NCI-H2196 (cell line): ENCODE results near the gene MRPL40.
"Not testable (repeated sequence)": the region's sequence is repeated elsewhere in the genome, so short reads cannot be mapped to it uniquely, and the experiment has no call there.

ENCODE experiments used
- DNase-seq: peaks from one replicate; lab custom pipeline; 2025; ENCODE audit not compliant: unreplicated experiment; lab: John Stamatoyannopoulos, UW

MRPL40 gene

DNA sequence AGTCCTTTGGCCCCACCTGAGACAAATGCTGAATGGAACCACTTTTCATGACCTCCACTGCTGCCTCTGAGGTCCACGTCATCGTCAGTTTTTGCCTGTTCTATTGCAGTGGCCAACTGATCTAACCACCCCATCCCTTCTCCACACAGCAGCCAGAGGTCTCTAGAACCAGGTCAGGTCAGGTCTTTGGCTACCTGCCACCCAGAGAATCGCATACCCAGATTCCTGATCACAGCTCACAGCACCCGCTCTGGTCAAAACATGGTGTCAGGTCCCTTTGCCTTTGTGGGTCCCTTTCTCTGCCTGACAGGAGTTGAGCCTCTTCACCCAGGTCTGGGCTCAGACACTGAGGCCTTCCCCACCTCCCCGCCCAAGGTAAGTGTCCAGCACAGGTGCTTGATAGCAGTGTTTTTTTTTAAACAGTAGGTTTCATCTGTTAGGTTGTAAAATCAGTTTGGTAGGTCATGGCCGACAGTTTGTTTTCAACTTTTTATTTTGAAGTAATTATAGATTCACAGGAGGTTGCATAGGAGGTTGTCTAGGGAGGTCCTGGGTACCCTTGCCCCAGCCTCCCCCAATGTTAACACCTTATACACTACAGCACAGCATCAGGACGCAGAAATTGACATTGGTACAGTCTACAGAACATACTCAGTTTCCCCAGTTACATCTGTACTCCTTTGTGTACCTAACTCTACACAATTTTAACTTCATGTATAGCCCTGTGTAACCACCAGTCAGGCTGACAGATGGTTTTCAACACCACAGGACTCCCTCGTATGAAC, 8.3 kb downstream of the MRPL40 start:
- DNase-seq: no peak

DNA sequence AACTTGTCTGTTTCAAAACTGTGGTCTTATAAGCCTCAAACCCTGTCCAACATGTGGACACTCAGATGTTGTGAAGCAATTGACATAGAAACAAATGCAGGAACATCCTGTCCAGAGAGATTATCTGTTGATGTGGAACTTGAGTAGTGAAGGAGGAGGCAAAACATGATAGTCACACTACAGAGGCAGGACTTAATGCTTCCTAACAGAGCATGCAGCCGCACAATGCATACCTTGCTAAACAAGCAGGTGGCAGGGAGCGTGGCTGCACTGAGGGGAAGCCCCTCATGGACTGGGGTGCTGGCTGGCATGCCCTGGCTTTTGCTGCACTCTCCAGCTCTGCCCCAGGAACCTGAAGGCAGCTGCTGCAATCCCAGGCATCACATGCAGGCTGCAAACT, 9.8 kb downstream of the MRPL40 start:
- DNase-seq: no peak

DNA sequence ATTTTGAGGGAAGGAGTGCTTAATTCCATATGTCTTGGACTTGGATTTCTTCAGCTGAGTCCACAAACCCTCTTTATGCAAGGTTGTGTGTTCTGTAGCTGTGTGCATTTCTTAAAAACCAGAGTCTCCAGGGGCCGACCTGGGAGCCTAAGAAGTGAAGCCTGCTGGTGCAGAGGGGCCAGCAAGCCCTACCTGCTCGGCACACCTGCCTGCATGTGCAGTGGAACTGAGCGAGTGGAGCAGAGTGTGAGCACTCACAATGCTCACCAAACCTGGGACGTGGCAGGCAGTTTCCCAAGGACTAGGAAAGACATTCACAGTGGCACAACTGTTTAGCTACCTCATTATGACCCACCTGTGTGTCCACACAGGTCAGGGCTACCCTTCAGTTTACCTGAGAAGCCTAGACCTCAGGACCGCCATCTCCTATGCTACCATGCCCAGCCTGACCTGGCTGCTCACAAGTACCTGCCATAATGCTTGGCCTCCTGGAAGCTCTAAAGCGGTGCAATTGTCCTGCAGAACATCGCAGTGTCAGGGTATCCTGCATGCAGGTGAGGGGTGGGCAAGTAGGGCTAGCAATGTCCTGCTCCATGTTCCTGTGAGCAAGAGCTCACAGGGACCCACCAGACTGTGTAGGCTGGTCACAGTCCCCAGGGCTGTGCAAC, 11.3 kb downstream of the MRPL40 start:
- no peak for DNase-seq

DNA sequence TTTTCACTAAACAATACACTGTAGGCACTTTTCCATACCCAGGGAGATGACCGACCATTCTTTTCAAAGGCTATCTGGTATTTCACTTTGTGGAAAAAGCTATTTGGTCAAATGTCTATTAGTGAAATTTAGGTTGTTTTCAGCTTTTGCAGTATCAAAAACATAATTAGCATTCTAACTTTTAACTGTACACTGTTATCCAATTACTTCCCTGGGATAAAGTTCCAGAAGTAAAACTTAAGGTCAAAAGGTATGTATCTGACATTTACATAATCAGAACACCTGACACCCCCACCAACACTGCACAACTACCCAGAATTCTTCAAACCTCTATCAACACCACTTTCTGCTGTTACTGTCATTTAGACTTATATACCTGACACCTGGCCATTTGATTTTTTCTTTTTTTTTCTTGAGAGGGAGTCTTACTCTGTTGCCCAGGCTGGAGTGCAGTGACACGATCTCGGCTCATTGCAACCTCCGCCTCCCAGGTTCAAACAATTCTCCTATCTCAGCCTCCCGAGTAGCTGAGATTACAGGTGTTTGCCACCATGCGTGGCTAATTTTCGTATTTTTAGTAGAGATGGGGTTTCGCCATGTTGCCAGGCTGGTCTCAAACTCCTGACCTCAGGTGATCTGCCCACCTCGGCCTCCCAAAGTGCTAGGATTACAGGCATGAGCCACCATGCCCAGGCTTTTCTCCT, 13.1 kb downstream of the MRPL40 start:
- DNase-seq: not testable (repeated sequence)

DNA sequence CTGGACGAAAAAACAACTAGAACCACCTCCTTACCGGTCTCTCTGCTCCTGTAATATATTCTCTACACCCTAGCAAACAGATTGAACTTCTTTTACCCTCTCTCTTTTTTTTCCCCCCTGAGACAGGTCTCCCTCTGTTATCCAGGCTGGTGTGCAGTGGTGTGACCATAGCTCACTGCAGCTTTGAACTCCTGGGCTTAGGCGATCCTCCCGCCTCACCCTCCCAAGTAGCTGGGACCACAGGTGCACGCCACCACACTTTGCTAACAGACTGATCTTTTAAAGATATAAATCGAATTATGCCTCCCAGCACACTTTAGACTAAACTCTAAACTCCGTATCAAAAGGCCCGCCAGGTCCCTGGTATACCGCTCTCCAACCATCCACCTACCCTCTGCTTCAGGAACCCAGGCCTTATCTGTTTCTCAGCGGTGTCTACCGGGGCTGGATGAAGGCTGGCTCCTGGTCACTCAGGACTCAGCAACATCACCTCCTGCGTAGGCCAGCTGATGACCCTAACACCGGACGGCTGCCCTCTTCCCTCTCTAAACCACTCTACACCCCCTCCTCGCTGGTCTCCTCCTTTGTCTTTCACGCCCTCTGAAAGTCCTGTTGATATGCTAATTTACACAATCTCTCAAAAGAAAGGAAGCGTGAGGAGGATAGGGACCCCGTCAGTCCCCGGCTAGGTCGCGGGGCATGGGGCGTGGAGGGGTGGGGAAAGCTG, 14.4 kb downstream of the MRPL40 start:
- no peak for DNase-seq

DNA sequence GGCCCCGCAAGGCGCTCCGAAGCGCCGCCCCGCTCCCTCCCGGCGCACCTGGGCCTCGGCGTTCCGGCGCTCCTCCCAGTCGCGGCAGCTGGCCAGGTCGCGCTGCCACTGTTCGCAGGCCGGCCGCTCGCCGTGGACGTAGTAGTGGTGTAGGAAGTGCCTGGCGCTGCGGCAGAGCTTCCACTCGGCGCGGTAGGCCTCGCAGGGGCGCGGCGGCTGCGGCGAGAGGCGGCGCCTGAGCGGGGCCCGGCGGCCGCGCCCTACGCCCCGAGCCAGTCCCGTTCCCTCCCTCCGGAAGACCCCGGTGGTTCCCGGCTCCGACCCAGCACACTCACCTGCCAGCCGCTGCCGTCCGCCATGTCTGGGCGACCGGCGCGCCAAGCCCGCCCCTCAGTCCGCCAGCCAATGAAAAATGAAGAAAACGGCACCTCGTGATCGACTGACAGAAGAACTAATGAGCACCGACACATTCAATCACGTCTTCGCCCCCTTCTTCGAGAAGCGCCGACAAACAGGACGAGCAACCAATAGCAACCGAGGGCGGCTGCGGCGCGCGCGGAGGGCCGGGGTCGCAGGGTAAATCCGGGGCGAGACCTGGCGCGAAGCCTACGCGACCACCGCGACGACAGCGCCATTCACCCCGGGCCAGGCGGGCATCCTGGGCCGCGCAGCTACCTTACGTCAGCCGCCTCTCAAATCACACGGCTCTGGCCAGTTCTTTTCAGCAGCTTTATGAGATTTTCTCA, 15.2 kb downstream of the MRPL40 start, which contains the start of gene C22orf39:
C22orf39 (minus strand) TSS at position 382 of the 746 bp plus-strand sequence; CDS start at position 359, 23 bp downstream.
- peak; percentile 67 for DNase-seq

DNA sequence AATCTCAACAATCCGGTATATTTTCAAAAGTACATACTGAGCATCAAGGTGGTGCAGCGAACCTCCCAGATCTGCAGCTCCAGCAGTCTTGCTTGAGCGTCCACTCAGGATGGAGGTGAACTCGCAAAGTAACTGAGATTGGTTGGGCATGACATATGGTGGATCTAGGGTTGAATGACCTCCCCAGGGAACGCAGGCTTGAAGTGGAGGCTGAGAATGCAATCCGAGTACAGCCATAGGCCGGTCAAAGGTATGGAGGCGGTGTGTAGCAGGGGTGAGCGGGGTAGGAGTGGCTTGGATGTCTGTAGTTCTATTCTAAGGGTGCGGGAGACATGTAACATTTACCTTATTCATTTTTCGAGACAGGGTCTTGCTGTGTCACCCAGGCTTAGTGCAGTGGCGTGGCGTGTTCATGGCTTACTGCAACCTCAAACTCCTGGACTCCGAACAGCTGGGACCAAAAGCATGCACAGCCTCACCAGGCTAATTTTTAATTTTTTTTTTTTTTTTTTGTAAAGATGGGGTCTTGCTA, 15.8 kb downstream of the MRPL40 start:
- peak; percentile 59 for DNase-seq

DNA sequence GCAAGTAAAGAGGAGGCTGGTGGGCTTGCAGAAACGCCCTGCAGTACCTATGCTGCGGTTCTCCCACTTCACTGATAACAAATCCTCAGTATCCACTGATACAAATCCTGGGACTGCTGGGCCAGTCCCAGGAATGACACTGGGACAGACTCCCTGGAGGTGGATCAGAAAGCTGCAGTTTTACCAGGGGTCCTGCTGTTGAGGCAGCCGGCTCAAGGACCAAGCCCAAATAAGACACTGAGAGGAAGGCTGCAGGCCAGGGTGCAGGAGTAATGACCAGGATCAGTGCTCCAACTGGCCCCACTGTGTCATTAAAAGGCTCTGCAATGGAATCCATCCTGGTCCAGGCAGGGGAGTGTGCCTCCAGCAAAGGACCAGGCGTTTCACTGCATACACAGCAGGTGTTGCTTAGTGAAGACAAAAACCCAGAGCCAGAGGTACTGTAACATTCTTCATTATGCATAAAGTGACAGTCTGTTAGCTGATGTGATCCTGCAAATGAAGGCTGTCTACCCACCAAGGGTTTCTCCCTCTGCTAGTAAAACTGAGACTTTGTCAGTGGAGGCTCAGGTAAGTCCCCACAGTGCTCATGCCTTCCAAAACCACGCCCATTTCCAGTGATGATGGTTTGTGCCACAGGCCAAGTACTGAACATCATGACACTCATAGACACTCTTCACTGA, 16.5 kb downstream of the MRPL40 start:
- no peak for DNase-seq

DNA sequence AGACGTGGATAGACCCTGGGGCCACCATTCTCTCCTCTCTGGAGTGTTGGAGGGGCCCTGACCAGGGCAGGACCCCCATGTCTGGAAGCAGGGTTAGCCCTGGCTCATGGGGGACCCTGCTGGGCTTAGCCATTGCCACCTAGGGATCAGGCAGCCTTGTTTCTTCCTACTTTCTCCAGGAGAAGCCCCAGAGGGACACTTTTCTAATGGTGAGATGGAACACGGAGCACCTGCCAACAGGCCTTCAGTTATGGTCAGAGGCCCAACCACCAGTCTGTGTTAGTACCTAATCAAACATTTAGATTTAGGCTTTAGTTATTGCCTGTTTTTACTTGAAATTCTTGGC, 17.1 kb downstream of the MRPL40 start:
- DNase-seq: no peak

DNA sequence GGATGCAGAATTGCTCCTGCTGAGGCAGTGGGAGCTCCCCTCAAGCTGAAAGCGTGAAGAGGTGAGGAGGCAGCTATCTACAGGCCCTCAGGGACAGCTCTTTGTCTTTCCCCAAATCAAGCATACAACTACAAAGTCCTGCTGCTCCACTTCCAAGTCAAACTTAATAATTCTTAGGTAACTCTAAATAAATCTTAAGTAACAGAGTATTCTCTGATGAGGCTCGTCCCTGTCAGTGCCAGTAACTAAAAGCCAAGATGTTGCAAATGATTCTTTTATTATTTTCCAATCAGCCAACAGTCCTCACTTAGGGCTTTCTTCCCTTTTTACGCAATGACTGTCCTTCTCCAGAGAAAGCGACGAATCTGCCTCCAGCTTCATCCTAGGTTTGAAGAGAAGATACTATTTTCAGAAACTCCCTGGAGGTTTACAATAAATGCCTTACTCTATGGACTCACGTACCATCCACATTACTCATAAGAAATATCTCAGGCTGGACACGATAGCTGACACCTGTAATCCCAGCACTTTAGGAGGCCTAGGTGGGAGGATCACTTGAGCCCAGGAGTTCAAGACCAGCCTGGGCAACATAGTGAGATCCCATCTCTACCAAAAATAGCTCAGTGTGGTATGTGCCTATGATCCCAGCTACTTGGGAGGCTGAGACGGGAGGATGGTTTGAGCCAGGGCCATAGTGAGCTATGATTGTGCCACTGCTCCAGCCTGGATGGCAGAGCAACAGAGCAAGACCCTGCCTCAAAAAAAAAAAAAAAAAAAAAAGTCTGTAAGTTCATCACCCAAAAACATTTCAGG, 18.2 kb downstream of the MRPL40 start:
- no peak for DNase-seq

DNA sequence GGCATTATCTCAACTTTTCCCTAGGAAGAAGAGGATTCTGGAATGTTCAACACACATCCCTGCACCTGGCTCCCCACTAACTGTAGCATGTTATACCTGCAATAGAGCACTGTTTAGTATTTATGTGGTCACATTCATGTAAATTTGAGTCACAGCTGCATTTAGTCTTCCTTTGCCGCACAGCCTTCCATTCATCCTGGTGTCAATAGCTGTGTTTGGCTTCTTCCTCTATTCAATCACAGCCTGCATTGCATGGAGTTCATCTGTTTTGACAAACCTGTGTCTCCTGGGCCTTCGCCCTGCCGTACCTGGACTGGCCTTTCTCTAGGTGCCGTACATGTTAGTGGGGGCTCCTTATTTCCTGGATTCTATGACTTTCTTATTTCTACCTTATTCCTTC, 19.2 kb downstream of the MRPL40 start:
- DNase-seq: no peak

DNA sequence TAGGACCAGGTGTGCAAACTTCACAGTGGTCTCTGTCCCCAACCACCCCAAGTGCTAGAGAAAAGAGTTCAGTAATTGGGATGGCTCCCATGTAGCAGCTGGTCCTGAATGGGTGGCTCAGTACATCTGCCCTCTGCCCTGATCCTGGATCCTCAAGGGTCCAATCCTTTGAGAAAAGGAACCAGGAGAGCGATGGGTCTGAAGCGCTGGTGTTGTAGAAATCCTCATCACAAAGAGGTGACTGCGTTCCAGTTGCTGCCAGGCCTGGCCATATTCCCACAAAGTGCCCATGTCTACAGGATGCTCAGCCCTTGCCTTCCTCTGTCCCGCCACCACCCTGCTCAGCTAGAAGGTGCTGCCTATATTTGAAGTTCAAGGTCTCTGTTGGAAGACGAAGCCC, 21.4 kb downstream of the MRPL40 start:
- no peak for DNase-seq

DNA sequence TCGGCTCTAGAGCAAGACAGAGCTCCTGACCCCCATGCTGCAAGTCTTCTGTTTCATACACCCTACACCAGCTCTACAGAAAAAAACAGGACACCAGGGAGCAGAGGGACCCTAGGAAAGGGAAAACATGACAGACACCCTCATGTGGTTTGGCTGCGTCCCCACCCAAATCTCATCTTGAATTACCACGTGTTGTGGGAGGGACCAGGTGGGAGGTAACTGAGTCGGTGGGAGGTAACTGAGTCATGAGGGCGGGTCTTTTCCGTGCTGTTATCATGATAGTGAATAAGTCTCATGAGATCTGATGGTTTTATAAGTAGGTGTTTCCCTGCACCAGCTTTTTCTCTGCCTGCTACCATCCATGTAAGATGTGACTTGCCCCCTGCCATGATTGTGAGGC, 21.8 kb downstream of the MRPL40 start:
- no peak for DNase-seq

DNA sequence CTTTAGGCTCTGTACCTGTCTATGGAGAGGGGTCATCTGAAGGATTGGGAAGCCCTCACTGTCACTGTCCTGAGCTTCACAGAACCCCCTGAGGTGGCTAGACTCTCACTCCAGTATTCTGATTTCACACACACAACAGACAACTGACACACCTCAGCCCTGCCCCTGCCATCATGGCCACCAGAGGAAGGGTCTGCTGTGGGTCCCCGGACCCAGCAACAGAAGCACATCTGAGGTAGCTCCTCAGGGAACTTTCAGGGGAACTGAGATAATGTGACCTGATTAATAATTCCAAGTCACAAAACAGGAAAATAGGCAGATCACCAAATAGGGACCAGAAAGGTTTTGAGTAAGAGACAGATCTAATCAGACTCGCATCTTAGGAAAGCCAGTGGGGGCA, 22.7 kb downstream of the MRPL40 start:
- no peak for DNase-seq

DNA sequence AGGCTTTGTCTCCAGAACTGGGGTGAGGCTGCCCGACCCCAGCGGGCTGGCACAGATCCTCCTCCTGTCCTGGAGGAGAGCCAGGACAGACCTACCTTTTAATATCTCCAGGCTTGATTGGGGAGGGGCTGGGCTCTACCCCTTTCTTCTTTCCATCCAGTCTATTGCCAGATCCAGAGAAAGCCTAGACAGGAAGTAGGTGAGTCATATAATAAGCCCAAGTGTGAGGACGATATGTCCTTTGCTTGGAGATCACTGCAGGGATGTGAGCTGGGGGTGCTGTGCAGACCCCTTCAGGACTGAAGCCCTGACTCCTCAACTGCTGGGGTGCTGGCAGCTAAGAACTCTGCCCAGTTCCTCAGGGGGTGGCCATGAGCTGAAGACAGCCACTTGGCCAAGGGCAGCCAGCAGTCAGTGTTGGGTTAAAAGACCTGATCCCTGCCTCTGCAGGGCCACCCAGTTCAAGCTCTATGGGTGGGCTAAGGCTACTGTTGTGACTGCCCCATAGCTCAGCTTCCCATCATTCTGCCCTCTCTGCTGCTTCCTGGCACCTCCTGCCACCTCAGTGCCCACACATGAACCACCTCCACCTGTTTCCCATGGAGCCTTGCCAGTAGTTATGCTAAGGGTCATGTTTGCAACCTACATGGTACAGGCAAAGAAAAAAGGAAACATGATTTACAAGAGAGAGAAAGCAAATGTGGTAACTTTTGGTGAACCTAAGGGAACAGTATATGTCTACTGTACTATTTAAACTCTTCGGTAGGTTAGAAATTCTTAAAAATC, 23.4 kb downstream of the MRPL40 start:
- DNase-seq: no peak

DNA sequence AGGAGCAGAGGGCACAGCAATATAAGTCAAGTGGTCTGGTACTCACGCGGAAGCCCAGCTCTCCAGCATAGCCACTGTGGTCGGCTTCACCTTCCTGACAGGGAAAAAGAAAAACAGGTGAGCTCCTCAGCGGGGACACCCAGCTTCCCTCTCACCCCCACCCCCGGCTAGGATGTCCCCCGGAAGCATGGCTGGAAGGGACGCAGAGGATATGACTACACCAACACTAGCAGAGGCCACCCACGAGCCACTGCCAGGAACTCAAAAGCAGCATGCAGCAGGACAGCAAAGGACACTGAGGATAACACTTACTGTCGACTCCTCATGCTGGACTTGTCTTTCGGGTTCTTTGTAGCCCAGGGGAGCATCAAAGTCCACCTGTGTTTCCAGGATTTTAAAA, 24.2 kb downstream of the MRPL40 start:
- no peak for DNase-seq

DNA sequence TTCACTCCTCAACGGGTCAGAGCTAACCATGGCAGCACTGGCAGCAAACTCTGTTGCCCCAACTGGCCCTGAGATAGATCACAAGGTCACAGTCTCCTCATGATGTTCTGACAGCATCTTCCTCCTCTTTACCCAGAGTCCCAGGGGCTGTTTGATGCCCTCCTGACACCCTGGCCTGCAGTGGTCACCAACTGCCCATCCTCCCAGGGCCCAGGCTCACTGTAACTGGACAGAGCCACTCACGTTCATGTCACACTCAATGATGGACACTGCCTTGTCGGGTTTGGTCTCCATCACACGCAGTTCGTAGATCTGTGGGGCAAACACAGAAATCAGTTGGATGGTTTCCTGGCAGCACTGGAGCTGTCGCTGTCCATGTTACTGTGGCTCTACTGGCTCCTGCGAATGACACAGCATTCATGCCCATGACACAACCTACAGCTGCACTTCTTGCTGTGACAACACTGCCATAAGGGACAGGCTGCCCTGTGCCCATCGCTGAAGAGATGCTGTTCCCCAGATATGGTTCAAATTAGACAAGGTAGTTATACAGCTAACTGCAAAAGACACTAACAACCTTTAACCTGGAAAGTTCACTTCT, 25.6 kb downstream of the MRPL40 start:
- no peak for DNase-seq

DNA sequence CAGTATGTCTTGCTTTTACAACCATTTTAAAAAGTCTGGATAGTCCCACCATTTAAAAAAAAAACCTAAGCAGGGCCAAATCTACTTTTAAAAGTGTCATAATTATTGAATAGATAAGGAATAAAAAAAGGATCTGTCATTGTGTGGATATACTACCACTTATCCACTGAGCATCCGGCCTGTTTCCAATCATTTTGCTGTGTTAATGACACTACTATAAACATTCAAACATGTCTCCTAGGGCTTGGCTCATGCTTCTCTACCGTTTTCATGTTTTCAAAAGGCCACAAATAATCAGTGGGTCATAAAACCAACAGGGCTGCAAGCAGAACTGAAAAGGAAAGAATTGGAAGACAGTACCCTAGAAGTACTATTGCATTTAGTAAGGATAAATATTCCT, 27.7 kb downstream of the MRPL40 start:
- no peak for DNase-seq
